D721Med (cell line): ENCODE measurements around the gene NR1H3.

Experiments
- DNase-seq: peaks from one replicate; pipeline ENCODE4 v3.0.0; 2011; ENCODE audit warnings: low spot score; ENCODE audit not compliant: insufficient read length
- FAIRE-seq: peaks from 2 replicates; lab custom pipeline; 2011; peaks lifted over from hg19 to GRCh38; lab: Jason Lieb, UNC
- CTCF ChIP-seq: IDR thresholded peaks from 2 replicates; pipeline ENCODE4 v1.5.1; 2012; ENCODE audit warnings: mild to moderate bottlenecking, control low read depth; ENCODE audit not compliant: insufficient read depth; ENCODE audit errors: missing control alignments

NR1H3 gene

GRCh38 chr11:47260366-47260765 lies 2.6 kb downstream of the NR1H3 start:
- TF ChIP-seq CTCF = no peak
- DNase-seq (no peak), FAIRE-seq (no peak)

DNA sequence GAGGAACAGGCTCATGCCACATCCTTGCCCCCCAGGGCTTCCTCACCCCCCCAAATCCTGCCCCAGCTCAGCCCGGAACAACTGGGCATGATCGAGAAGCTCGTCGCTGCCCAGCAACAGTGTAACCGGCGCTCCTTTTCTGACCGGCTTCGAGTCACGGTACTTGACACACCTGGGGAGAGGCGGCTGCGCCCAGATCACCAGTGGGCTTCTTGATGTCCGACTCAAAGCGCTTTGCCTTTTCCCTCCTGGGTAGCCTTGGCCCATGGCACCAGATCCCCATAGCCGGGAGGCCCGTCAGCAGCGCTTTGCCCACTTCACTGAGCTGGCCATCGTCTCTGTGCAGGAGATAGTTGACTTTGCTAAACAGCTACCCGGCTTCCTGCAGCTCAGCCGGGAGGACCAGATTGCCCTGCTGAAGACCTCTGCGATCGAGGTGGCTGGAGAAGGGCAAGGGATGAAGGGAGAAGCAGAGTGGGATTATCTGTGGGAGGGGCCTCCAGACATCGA lies 3.5 kb downstream of the NR1H3 start:
- TF ChIP-seq CTCF = no peak
- DNase-seq = no peak
- FAIRE-seq = no peak

GRCh38 chr11:47264119-47264518 lies 6.3 kb downstream of the NR1H3 start:
- DNase-seq = no peak
- no peak for TF ChIP-seq CTCF
- no peak for FAIRE-seq

DNA sequence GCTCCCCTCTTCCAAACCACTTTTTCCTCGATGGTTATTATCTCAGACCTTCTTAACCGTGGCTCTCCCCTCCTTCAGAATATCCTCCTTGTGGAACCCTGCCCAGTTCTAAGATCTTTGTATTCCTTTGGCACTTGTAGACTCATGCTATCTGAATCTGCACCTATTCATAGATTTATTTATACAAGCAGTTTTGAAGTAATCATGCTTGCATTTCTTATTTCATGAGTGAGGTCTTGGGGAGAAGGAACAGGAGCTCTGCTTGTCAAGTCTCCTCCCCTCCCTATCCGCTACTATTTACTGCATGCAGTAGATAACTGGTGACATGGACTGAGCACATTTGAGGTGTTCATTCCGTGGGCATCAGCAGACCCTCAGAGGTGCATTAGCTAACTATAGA lies 6.7 kb downstream of the NR1H3 start:
- no peak for DNase-seq

GRCh38 chr11:47267876-47268275 lies 10.1 kb downstream of the NR1H3 start:
- TF ChIP-seq CTCF = no peak
- DNase-seq (no peak), FAIRE-seq (no peak)

More for the DNA sequence above, 6.7 kb downstream of the NR1H3 start:
- no peak for FAIRE-seq
- TF ChIP-seq CTCF = no peak

GRCh38 chr11:47268448-47269001 lies 10.7 kb downstream of the NR1H3 start:
- DNase-seq (no peak), FAIRE-seq (no peak)
- TF ChIP-seq CTCF = no peak

GRCh38 chr11:47269002-47269828 lies 11.4 kb downstream of the NR1H3 start:
- FAIRE-seq (no peak), DNase-seq (peak; percentile 69)
- TF ChIP-seq CTCF = no peak
